ENCODE data around the gene AKIRIN1. TPM values are rescaled to one million over a fixed set of nuclear protein-coding genes. Genes with fewer than 3 reads are reported as not detected.

AKIRIN1 gene
- total RNA-seq, 2 experiments from 2014 or later = 40.0 to 50.4 TPM

- POLR2A ChIA-PET = interaction anchor here (0.9 kb wide), 1 partner anchor 12 kb away, joined by 3 read pairs; no protein-coding TSS in a partner anchor
Measured at GRCh38 chr1:38991638-38992411, 749 bp downstream of the AKIRIN1 start.

GRCh38 chr1:38992412-38993111, 1.5 kb downstream of the AKIRIN1 start:
- H3K36me3 ChIP-seq (ENCODE audit: insufficient read depth, low read length) = peaks cover 50% of the 10 kb centered on the region
- H3K9me2 ChIP-seq (ENCODE audit: insufficient read depth, low read length) = no peaks in the 10 kb centered on the region
- peaks cover 63% of the 10 kb centered on the region for H3K79me2 ChIP-seq (ENCODE audit: insufficient read depth, low read depth, low read length)
- H2AFZ ChIP-seq (ENCODE audit: low read length) = no peak overlapping the region
- TSS peak; percentile 70 for BruUV-seq (replicated peaks)
- H3K4me2 ChIP-seq (ENCODE audit: low read length) = peak overlapping the region; percentile 76
- peak overlapping the region; percentile 57 for H3K27ac ChIP-seq (ENCODE audit: low read depth, low read length, poor library complexity, severe bottlenecking)
- peak; percentile 44 for DNase-seq (ENCODE audit: low spot score)
- no peaks in the 10 kb centered on the region for H3K9me3 ChIP-seq (ENCODE audit: low read length)
- no peak for TF ChIP-seq EZH2phosphoT487 (IDR thresholded peaks at IDR 0.05; ENCODE audit: borderline replicate concordance, low read depth, low read length)
- no peak for TF ChIP-seq CTCF (conservative IDR thresholded peaks at IDR 0.05; ENCODE audit: low read length)
- peak overlapping the region; percentile 93 for H3K4me3 ChIP-seq (ENCODE audit: low read depth, low read length, poor library complexity, severe bottlenecking)
- intact Hi-C loops (cut with micrococcal nuclease; ENCODE audit: unreplicated experiment) = loop anchor here (5.0 kb wide), 1 partner anchor 100 kb away; no protein-coding TSS in a partner anchor
- H4K20me1 ChIP-seq (ENCODE audit: insufficient read depth, low read length) = peaks cover 23% of the 10 kb centered on the region
- ChIA-PET POLR2A (interaction anchor here (0.6 to 0.9 kb wide), 2 partner anchors 11 to 85 kb away, joined by 3 read pairs; no protein-coding TSS in a partner anchor), CTCF (ENCODE audit: unreplicated experiment) (no interaction called here)
- H3K4me1 ChIP-seq (ENCODE audit: insufficient read depth, low read length, poor library complexity, severe bottlenecking) = peaks cover 31% of the 10 kb centered on the region

More at GRCh38 chr1:38991638-38992411, 749 bp downstream of the AKIRIN1 start:
- peaks cover 56% of the 10 kb centered on the region for H3K79me2 ChIP-seq (ENCODE audit: insufficient read depth, low read depth, low read length)
- peaks cover 43% of the 10 kb centered on the region for H3K36me3 ChIP-seq (ENCODE audit: insufficient read depth, low read length)
- DNase-seq (ENCODE audit: low spot score) = peak; percentile 12
- H3K4me2 ChIP-seq (ENCODE audit: low read length) = peak overlapping the region; percentile 76
- peaks cover 24% of the 10 kb centered on the region for H3K4me1 ChIP-seq (ENCODE audit: insufficient read depth, low read length, poor library complexity, severe bottlenecking)
- peaks cover 16% of the 10 kb centered on the region for H4K20me1 ChIP-seq (ENCODE audit: insufficient read depth, low read length)
- no peaks in the 10 kb centered on the region for H3K9me2 ChIP-seq (ENCODE audit: insufficient read depth, low read length)
- BruUV-seq (replicated peaks) = no TSS peak
- H3K4me3 ChIP-seq (ENCODE audit: low read depth, low read length, poor library complexity, severe bottlenecking) = peak overlapping the region; percentile 93
- peak overlapping the region; percentile 57 for H3K27ac ChIP-seq (ENCODE audit: low read depth, low read length, poor library complexity, severe bottlenecking)
- TF ChIP-seq CTCF (conservative IDR thresholded peaks at IDR 0.05; ENCODE audit: low read length) (no peak), EZH2phosphoT487 (IDR thresholded peaks at IDR 0.05; ENCODE audit: borderline replicate concordance, low read depth, low read length) (no peak)
- intact Hi-C loops (cut with micrococcal nuclease; ENCODE audit: unreplicated experiment) = loop anchor here (1.0 to 5.0 kb wide), 2 partner anchors 100 to 119 kb away; partner anchors contain the start of gene MYCBP
- CTCF ChIA-PET (ENCODE audit: unreplicated experiment) = no interaction called here
- no peaks in the 10 kb centered on the region for H3K9me3 ChIP-seq (ENCODE audit: low read length)
- no peak overlapping the region for H2AFZ ChIP-seq (ENCODE audit: low read length)
